Anterior cingulate cortex (tissue), 58 donors: ENCODE data around the gene INSIG2.
A peak's percentile ranks its signal among the peaks of the same experiment; 100 is the strongest.
"Not testable (repeated sequence)": the region's sequence is repeated elsewhere in the genome, so short reads cannot be mapped to it uniquely, and the experiment has no call there.

Experiments used
- DNase-seq, 58 donors: peaks; one replicate each; lab custom pipeline; 2025; lab: John Stamatoyannopoulos, UW

Gene INSIG2

GRCh38 chr2:118058951-118059350, 29.3 kb upstream of the INSIG2 start:
- no peak for DNase-seq

GRCh38 chr2:118059919-118060478, 28.3 kb upstream of the INSIG2 start:
- no peak for DNase-seq

GRCh38 chr2:118061135-118061955, 26.9 kb upstream of the INSIG2 start:
- peak in 3 of 58 donors; percentile 5 to 20 (median 5) for DNase-seq

- DNase-seq = no peak
Observed at GRCh38 chr2:118062048-118062447, 26.2 kb upstream of the INSIG2 start.

- no peak for DNase-seq
Observed at GRCh38 chr2:118062669-118063068, 25.6 kb upstream of the INSIG2 start.

GRCh38 chr2:118065015-118065706, 23.1 kb upstream of the INSIG2 start:
- DNase-seq = no peak

GRCh38 chr2:118065921-118066511, 22.3 kb upstream of the INSIG2 start:
- DNase-seq = no peak

- DNase-seq = no peak
Observed at GRCh38 chr2:118077636-118078247, 10.5 kb upstream of the INSIG2 start.

GRCh38 chr2:118078734-118079133, 9.5 kb upstream of the INSIG2 start:
- DNase-seq = no peak

- no peak for DNase-seq
Observed at GRCh38 chr2:118084491-118085089, 3.7 kb upstream of the INSIG2 start.

GRCh38 chr2:118085173-118086023, 2.9 kb upstream of the INSIG2 start:
- DNase-seq = no peak

GRCh38 chr2:118086024-118086633, 2.1 kb upstream of the INSIG2 start:
- no peak for DNase-seq

- DNase-seq = peak in 7 of 58 donors; percentile 1 to 14 (median 3)
Observed at GRCh38 chr2:118089139-118089800, 999 bp downstream of the INSIG2 start.

GRCh38 chr2:118090387-118091139, 2.3 kb downstream of the INSIG2 start:
- DNase-seq = no peak

GRCh38 chr2:118091140-118091478, 2.8 kb downstream of the INSIG2 start:
- DNase-seq = no peak

- no peak for DNase-seq
Observed at GRCh38 chr2:118091631-118092030, 3.4 kb downstream of the INSIG2 start.

- DNase-seq = not testable (repeated sequence)
Observed at GRCh38 chr2:118094102-118094501, 5.8 kb downstream of the INSIG2 start.

GRCh38 chr2:118094503-118094902, 6.2 kb downstream of the INSIG2 start:
- no peak for DNase-seq
